Activated CD8-positive, alpha-beta memory T cell treated with anti-CD3 and anti-CD28 coated beads, Interleukin-2, amount 50 U/mL, for 24 hours (primary cell): ENCODE measurements around the gene TBC1D3.
"Not testable (repeated sequence)": the region's sequence is repeated elsewhere in the genome, so short reads cannot be mapped to it uniquely, and the experiment has no call there.

Source experiments
- DNase-seq: peaks from one replicate; pipeline ENCODE4 v3.0.0-alpha.2; 2020; ENCODE audit errors: extremely low read depth

TBC1D3 gene

DNA sequence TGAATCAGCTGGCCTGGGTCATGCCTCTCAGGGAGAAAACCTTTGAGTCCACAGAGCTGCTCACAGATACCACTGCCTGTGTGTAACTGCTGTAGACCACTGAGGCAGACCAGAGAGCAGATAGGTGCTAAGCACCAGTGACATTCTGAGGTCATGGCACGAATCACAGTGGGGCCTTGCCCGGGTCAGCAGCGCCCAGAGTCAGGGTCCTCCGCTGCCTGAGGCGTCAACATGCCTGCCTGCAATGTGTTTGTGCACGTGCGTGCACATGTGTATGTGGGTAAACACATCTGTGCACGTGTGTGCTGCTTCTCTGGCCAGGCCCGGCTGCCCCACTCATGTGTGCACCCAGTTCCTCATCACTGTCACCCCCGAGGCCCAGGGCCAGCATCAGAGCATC lies at the start of gene TBC1D3:
TBC1D3 (minus strand) TSS at position 101 of the 400 bp plus-strand sequence. CDS start 1,526 bp downstream, outside the sequence.
- DNase-seq = not testable (repeated sequence)

DNA sequence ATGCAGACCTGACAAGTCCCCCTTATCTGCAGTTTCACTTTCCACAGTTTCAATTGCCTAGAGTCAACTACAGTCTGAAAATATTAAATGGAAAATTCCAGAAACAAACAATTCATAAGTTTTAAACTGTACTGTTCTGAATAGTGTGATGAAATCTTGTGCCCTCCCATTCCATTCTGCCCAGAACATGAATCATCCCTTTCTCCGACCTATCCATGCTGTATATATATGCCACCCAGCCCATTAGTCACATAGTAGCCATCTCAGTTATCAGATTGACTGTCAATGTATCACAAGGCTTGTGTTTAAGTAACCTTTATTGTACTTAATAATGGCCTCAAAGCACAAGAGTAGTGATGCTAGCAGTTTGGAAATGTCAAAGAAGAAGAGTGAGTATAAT lies 40.4 kb upstream of the TBC1D3 start:
- not testable (repeated sequence) for DNase-seq

GRCh38 chr17:38225844-38226495 lies 33.6 kb upstream of the TBC1D3 start:
- not testable (repeated sequence) for DNase-seq

DNA sequence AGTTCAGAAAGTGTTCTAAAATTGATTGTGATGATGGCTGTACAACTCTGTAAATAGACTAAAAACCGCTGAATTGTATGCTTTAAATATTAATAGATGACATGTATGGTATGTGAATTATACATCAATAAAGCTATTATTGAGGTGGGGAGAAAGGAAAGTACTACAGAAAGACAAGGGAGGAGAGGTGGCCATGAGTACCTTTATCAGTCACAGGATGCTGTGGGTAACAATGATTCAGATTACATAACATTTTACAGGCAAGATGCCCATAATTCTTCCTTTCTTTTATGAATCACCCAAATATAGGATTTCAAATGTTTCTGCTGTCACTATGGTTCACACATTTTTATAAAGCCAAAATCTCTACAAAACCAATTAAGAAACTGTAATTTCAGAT lies 28.5 kb upstream of the TBC1D3 start:
- DNase-seq = not testable (repeated sequence)

- DNase-seq = not testable (repeated sequence)
These were observed 7.9 kb upstream of the TBC1D3 start for GRCh38 chr17:38200271-38200670.

DNA sequence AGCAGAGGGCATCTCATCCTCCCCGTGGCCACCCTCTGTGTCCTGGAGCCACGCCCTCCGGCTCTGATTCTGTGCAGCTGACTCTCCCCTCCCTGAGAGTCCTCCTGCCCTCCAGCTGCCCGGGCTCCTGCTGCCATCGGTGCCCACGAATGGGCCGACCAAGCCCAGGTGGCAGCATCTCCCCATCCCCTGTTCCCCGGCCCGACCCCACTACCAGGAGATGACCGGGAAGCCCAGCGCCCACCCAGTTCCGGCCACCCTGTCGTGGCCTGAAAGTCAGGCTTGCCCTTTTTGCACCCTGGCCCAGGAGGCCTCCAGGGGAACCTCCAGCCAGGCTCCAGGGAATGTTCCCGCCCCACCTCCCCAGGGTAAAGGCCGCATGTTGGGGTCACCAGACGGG lies 57.5 kb downstream of the TBC1D3 start:
- not testable (repeated sequence) for DNase-seq
